Gastrocnemius medialis (tissue), 4 donors: ENCODE results near the gene CYB561D1.

Experiments
- CTCF ChIP-seq, 5 experiments: fragments of 450-650 bp in 3 of 5; fragments of 200-600 bp in 2 of 5; sonication (generic) in 2 of 5; IDR thresholded peaks in 4 of 5; conservative IDR thresholded peaks in 1 of 5; 1 replicate in 4 of 5; 2 replicates in 1 of 5; pipeline ENCODE4 v1.5.1; 2016 to 2019; ENCODE audit warnings: antibody characterized with exemption in 5 of 5, mild to moderate bottlenecking in 3 of 5, moderate library complexity in 3 of 5
- POLR2A ChIP-seq, 2 donors: fragments of 450-650 bp; IDR thresholded peaks; one replicate each; pipeline ENCODE4 v1.6.1; 2017; ENCODE audit warnings: antibody characterized with exemption in 2 of 2, mild to moderate bottlenecking in 2 of 2, moderate library complexity in 2 of 2

DNA sequence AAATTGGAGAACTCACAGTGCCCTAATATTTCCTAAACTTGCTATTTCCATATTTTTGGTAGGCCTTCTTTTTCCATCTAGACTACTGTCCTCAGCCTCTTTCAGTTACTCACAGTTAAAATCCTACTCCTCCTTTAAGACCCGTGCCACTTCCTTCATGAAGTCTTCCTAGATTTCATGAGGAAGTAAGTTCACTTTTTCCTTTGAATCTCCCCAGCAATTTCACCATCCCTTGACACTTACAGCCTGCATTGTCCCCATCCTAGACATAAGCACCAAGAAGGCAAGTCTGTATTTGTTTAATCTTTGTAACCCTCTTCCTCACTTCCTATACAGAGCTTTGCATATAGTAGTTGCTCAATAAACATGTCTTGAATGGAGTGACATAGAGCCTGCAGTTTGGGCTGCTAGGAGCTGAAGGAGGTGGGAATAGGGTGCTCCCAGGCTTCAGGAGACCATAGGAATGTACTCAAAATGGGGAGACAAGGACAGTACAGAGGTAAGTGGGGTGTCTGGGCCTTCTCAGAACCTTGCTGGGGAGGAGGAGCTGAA lies 40.5 kb downstream of the CYB561D1 start:
- no peak for TF ChIP-seq CTCF (IDR thresholded peaks at IDR 0.05 in 4 of 5, conservative IDR thresholded peaks at IDR 0.05 in 1 of 5)
- TF ChIP-seq POLR2A (IDR thresholded peaks at IDR 0.05): no peak
